Activated CD8-positive, alpha-beta memory T cell treated with anti-CD3 and anti-CD28 coated beads for 48 hours (primary cell): ENCODE data around the gene MC2R.

Experiments used
- DNase-seq, 3 experiments: peaks; one replicate each; pipeline ENCODE4 v3.0.0-alpha.2; 2020; ENCODE audit warnings: low read depth in 2 of 3, low spot score in 2 of 3

The MC2R gene

DNA sequence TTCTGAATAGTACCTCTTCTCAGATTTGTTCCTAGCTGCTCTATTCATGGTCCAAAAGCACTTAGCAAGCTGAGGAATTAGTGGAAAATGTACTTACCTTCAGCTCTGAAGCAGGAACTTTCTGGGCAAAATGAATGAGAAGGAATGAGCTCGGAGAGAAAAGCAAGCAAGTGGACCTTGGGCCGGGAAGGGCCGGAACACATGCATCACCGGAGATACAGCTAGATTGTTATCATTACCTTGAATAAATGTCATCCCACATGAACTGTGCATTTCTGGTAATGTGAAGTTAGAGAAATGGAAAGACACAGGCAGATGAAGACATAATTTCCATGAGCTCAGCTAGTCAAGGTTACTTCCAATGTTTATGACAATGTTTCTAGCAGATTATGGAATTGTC is at the start of gene MC2R:
Gene MC2R (minus strand): TSS at position 146 of the 400 bp plus-strand sequence. CDS start 30,018 bp downstream, outside the sequence.
- no peak for DNase-seq

DNA sequence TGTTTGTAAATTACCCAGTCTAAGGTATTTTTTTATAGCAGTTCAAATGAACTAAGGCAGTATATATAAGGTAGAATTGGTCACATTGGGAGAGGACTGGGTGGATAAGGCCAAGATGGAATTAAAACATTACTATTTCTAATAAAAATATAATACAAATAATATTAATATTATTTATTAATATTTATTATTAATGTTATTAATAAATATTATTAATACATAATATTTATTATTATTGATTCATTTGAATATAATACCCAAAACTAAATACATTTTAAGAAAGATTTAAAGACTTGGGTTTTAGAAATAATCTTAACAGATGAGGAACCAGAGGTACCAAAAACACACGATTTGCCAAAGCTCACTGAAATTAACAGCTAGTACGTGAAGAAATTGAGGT is 30.5 kb upstream of the MC2R start:
- DNase-seq: no peak

DNA sequence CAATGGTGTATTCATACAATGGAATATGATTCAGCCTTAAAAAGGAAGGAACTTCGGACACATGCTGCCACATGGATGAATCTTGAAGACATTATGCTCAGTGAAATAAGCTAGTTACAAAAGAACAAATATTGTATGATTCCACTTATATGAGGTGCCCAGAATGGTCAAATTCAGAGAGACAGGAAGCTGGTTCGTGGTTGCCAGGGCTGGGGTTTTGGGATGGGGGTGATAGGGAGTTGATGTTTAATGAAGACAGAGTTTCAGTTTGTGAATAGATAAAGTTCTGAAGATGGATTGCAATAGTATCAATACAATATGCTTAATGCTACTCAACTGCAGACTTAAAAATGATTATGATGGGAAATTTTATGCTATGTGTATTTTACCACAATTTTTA is 28.0 kb upstream of the MC2R start:
- DNase-seq: no peak

DNA sequence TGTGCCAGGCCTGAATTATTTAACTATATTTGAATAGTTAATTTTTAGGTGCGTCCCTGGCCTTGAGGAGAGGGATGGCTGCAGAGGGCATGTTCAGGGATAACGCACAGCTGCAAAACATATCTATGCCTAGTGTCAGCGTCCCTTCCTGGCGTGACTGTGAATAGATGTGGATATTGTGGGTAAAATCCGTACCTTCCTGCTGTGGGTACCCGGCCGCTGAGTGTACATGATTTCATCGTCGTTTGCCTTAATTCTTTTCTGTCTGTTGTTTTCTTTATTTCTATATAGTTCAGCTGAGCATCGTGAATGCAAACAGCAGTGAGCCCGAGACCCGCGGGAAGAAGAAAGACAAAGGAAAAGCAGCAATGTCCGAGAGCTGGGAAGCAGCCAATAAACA is 25.0 kb upstream of the MC2R start:
- DNase-seq: no peak

DNA sequence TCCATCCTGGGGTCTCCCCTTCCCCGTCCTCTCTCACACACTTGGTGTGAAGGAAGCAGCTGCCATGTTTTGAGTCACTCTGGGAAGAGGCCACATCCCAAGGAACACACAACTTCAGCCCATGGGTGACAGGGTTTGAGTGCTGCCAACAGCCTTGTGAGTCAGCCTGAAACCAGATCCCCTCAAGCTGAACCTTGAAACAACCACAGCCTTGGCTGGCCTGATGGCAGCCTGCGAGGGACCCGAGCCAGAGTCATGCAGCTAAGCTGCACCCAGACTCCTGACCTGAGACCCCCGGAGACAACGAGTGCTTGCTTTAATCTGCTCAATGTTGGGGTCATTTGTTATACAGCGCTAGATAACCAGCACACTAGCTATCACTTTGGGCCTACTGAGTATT is 19.3 kb upstream of the MC2R start:
- DNase-seq: no peak

DNA sequence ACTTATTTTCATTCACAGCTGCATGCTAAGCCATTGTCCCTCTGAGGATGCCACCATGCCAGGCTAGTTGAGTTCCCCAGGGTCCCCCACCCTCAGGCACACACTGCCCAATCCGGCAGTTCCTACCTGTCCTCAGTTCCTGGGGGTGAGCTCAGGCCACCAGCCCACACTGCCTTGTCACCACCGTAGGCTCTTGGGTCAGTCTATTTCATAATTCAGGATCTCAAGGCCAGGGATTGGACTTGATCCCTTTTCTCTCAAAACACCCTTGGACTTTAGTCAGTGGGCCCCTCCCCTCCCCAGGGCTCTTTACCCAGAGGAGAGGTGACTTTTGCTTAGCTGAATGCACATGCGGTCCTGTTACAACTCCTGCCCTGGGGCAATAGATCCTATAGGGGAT is 18.7 kb upstream of the MC2R start:
- DNase-seq: no peak

DNA sequence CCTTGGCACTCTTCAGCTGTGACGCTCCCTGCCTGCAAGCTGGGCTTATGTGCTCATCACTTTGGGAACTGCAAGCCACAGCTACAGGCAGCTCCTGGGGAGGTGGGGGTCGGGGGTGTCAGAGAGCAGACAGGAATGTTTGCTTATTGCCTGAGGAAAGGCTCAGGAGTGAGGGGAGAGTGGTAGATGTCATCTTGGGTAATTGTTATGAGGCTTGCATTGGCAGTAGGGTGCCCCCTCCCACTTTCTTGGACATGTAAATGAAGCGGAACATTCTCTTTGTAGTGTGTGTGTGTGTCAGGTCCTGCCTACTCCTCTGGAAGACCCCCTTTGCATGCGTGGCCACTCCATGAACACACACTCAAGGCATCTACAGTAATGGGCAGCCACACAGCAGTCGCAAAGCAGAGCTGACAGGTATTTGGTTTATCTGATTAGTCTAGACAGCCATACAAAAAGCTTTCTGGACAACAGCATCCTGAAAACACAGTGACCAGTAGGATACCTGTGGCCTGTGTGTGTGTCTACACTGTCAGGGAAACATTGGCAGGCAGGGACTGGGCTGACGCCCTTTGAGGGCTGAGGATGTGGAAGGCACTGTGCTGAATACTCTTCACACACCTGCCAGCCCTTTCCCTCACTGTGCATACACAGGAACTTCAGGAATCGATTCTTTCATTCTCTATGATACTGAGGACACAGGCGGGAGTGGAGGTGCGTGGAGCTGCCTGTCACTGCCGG is 17.1 kb upstream of the MC2R start:
- DNase-seq: no peak

DNA sequence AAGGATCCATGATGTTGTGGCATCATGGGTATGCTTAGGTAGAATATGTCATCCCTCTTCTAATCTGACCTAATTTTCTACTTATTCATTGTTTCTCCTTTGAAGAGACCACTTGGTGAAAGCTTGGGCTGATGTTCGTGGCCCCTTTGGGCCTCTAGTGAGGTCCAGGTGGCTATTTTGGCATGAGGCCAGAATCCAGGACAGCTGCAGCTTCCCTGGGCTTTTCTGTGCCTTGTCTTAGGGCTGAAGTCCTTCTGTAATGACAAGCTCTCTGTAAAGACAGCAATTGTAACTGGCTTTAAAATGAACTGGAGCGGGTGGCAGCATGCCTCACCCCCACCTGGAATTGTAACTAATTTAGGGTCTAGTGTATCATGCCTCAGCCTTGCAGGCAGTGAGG is 15.6 kb upstream of the MC2R start:
- DNase-seq: no peak

DNA sequence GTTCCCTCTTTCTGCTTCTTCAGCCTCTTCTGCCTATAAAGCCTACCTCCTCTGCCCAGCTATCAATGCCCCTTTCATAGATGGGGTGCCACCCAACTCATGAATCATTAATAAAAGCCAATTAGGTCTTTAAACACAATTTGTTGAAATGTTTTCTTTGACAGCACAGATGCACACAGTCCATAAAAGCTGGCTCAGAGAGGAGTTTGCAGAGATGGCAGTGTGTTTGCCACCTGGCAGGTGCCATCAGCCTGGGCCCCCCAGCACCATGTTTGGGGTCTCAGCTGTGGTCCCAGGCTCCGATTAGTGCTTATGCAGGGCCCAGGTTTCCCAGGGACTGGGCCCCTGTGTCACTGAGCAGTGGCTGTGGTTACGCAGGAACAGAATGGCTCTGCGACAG is 7.9 kb upstream of the MC2R start:
- no peak for DNase-seq

DNA sequence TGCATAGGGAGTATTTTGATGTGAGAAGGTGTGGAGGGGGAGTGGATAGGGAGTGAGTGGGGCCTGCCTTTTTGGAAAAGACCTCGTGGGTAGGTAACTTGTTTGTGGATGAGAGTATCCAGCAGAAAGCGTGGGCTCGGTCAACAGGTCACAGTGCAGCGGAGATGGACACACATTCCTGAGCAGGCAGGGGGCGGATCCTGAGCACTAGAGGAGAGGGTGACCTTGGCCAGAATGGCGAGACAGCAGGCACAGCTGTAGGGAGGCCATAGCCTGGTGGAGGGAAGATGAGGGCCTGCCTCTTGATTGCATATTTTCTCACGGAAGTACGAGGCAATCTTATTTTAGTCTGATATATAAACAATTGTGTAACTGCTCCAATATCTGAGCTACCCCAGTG is 3.6 kb upstream of the MC2R start:
- DNase-seq: no peak

DNA sequence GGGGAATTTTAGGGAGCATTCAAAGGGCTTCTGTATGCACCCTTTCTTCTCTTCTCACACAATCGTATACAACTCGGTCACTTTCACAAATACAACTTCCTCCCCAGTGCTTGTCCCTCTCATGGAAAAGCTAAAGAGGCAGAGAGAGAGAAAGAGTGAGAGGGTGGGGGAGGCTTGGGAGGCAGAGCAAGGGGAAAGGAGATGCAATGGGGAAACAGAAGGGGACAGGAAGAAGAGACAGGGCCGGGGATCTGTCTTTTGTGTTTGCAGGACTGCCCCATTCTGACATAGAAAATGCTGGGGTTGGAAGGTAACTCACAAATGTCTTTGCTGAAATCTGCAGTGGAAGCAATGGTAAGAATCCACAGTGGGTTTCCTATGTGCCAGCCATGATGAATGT is 2.1 kb upstream of the MC2R start:
- DNase-seq: no peak

DNA sequence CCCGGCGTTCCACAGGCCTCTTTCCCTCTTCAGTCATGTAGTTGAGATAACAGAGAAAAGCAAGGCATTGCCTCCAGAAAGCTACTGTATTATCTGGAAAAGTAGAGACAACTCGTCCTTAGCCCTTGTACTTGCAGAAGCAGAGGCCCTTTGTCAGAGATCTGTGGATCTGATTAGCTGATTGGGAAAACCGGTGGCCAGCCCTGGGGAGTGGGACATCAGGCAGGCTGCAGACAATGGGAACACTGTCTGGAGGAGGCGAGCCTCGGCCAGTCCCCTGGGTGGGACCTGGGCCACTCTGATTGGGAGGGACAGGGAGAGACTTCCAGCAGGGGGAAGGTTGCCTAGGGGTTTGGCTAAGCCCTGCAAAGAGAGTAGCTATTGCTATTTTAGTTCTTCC is 1.2 kb upstream of the MC2R start:
- DNase-seq: no peak

DNA sequence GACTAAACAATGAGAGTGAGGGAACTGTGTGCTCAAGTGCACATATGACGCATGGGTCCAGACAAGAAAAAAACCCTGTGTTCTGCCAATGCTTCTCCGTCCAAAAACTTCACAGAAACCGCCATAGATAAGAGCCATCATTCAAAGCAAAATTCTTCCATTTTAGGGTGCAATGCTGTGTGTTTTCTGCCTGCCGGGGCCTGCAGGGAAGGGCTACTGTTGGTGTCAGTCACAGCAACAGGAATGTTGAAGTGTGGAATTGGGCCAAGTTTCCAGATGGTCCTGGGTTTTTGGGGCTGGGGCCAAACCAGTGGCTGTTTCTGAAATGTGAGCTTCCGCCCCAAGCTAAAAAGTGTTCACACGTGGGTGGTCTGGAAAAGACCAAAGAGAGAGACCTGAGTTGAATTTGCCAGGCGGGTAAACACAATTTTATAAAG is 677 bp upstream of the MC2R start:
- no peak for DNase-seq

DNA sequence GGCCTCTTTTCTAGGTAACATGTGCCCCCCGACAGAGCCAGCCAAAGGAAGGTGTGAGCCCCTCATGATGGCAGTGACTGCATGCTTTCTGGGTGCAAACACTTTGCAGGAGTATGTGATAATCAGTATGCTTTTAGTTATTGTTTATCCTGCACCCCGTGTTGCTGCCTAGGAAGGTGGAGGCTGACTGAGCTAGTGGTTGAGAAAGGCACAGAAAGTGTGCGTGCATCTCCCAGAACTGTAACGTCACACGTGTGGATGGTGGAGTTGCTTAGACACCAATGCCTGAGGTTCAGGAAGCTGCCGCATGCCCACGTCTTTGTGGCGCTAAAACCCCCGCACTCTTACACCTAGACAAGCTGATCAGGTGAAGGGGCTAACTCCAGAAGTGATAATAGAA is 580 bp downstream of the MC2R start:
- no peak for DNase-seq

DNA sequence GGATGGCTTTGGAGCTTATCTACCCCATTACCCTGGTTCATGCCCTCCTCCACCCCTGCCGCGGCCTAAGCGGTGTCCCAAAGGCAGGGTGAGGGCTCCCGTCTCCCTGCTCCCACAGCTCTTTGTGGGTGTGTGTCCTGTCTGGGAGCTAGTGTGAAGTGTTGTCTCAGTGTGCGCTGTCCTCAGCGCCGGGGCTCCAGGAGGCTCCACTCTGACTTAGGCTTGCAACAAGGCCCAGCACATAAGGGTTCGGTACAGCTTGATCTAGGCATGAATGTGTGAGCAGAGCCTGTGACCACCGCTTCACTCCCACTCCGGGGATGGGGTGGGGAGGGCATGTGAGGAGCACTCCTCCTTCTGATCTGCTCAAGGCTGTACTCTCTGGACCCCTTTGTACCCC is 1.2 kb downstream of the MC2R start:
- DNase-seq: no peak

DNA sequence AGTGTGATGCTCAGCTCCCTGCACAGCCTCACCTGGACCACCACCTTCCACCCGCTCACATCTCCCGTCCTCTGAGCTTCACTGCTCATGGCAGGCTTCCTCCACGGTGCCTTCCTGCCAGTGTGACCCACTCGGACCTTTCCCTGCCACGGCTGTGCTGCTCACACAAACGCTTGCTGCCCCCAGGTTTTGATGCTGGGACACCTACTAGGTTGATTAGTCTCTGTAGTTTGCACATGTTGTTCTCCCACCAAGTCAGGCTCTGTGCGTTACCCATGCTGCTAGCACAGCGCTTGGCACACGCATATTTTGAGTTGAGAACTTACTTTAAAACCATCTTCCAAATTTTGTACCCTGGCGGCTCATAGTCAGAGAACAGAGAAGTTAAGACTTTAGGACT is 2.1 kb downstream of the MC2R start:
- no peak for DNase-seq

DNA sequence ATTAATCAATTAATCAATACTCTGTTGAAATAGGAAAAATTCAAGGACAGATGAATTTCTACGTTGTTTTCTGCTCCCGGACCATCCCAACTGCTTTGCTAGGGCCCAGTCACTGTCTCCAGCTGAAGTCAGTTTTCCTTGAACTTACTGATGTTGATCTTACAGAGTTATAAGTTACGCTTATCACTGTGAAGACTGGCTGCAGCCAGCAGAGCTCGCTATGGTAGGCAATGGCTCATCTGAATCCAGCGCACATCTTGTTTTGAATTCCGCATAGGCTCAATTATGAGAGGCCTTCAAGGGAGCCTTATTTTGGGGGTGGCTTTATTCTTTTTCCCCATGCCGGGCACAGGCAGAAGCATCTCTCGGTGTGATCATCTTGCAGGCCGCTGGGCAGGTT is 2.7 kb downstream of the MC2R start:
- no peak for DNase-seq

DNA sequence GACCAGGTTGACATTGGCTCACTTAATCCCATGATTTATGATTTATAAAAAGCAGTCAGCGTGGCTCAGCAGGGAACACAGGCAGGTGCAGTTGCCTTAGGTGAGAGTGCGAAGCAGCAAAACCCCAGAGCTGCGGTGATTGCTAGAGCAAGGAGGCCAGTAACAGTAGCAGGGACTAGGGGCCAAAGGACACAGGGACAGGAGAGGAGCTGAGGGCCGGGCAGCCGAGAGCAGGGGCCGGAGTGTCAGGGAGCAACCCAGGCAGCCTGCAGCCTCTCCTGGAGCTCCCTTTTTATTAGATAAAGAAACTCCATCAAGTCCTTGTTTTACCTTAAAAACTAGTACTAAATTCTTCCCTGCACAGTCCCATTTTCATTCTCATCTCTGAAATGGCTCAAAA is 4.3 kb downstream of the MC2R start:
- DNase-seq: no peak

DNA sequence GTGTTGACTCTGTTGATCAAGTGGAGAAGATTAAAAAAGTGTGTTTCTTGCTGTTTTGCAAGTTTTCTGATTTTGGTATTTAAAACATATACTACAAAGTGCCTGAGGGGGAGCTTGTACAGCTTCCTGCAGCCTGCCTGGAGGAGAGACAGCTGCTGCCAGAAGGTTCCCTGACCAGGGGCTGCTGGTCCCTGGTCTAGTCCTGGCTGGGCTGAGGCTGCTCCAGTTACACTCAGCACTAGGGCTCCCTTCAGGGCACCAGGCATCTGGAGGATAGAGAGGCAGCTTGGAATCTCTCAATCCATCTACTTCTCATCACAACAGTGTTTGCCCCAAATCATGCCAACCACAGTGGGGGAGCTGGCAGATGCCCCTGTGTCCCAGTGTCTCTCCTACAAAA is 4.8 kb downstream of the MC2R start:
- no peak for DNase-seq

DNA sequence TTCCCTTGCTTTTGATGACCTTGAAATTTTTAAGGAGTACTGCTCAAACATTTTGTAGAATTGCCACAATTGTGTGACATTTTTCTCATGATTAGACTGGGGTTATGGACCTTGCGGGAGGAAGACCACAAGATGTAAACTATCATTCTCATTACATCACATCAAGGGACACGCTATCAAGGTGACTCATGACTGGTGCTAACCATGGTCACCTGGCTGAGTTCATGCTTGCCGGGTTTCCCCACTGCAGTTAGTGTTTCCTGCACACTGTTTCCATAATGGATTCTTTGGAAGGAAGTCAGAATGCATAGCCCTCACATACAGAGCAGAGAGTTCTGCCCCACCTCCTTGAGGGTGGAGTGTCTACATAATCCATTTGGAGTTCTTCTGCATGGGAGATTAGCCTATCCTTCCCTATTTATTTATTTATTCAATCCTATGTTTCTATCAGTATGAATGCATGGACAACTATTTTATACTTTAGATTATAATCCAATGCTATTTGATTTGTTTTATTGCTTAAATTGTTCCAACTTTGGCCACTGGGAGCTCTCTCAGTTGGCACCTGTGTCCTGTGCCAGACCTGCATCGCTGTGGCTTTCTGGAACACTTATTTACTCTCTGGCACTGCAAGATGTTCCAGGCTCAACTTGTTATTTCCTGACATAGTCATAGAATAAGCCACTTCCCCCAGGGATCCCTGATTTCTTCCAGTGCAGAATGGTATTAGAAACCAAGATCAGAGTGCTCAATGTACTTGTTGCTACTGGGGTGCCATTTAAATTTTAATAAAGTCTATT is 6.0 kb downstream of the MC2R start:
- DNase-seq: no peak

DNA sequence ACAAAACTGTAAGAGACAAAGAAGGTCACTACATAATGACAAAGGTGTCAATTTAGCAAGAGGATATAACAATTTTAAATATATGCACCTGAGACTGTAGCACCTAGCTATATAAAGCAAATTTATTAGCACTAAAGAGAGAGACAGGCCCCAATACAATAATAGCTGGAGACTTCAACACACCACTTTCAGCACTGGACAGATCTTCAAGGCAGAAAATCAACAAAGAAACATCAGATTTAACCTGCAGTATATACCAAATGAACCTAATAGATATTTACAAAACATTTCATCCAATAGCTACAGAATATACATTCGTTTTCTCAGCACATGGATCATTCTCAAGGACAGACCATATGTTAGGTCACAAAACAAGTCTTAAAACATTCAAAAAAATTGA is 14.7 kb downstream of the MC2R start:
- DNase-seq: no peak

DNA sequence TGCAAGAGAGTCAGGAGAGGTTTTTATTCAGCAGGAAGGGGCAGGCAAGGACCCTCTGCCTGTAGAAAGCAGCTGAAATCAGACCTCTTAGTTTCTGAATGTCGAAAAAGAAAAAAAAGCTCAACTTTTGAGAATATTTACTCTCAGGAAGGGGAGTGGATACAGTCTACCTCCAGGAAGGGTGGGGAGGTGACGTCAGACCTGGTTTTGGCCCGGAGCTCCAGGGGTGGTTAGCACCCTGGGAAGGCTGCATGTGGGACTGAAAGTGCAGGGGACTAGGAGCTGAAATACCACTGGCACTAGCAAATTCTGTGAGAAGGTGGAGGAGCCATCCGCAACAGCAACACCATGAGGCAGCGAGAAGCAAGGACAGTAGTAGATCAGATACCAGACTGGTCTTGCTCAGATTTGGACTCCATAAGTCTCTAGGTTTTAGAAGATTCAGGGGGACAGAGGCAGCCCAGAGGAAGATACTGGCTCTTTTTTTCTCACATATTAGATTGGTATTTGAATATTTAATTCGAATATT is 19.8 kb downstream of the MC2R start:
- DNase-seq: no peak

DNA sequence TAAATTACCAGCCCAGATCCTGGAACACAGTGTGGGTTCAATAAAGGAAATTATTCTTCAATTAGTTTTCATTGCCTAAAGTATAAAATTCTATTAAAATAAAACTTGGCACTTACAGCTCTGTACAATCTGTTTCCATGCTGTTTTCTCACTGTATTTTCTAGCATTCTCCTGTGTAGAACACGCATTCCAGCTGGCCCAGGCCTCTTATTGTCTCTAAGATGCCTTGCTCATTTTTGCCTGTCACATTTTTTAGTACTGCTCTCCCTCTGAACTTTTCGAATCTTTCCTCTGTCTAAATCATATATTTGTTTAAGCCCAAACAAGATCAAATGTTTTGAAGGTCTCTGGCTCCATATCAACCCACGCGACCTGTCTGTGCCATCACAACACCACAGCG is 20.8 kb downstream of the MC2R start:
- no peak for DNase-seq
